GM12872 (cell line): Measurements from ENCODE around the gene PARP3.

ENCODE experiments used
- CTCF ChIP-seq: IDR thresholded peaks from 3 replicates; pipeline ENCODE4 v1.5.1; 2011; ENCODE audit warnings: low read depth, mild to moderate bottlenecking, low read length, moderate library complexity; ENCODE audit not compliant: insufficient read depth

Gene PARP3

GRCh38 chr3:51937611-51938450 is 4.3 kb upstream of the PARP3 start:
- no peak for TF ChIP-seq CTCF

- TF ChIP-seq CTCF = no peak
These were observed 3.3 kb upstream of the PARP3 start for GRCh38 chr3:51938780-51939425.

- no peak for TF ChIP-seq CTCF
These were observed 1.3 kb upstream of the PARP3 start for GRCh38 chr3:51940648-51941462.

GRCh38 chr3:51941463-51941797 is 733 bp upstream of the PARP3 start:
- TF ChIP-seq CTCF = no peak

- no peak for TF ChIP-seq CTCF
These were observed 664 bp downstream of the PARP3 start for GRCh38 chr3:51942603-51943450.

GRCh38 chr3:51943451-51944391 is 1.6 kb downstream of the PARP3 start:
- TF ChIP-seq CTCF = no peak
